Prostate gland (tissue), 2 donors: ENCODE measurements around the gene MYL12A. TPM values are rescaled to one million over a fixed set of nuclear protein-coding genes. Genes with fewer than 3 reads are reported as not detected.

ENCODE experiments used
- DNase-seq: peaks from one replicate; pipeline ENCODE4 v3.0.0-alpha.2; 2019; ENCODE audit warnings: low spot score
- H3K27ac ChIP-seq, 2 donors: fragments of 200-600 bp; sonication (generic); 2 replicates each; pipeline ENCODE4 v1.5.1; 2017 to 2019
- H3K27me3 ChIP-seq: fragments of 200-600 bp; sonication (generic); replicated peaks from 2 replicates; pipeline ENCODE4 v1.5.1; 2019; ENCODE audit not compliant: insufficient read depth
- H3K36me3 ChIP-seq, 2 donors: fragments of 200-600 bp; sonication (generic); 1 replicate in 1 of 2; 2 replicates in 1 of 2; pipeline versions ENCODE4 v1.5.1 to v1.8.1; 2017 to 2019
- H3K4me1 ChIP-seq: fragments of 200-600 bp; sonication (generic); replicated peaks from 2 replicates; pipeline ENCODE4 v1.5.1; 2019
- H3K4me3 ChIP-seq, 2 donors: fragments of 200-600 bp; sonication (generic); 2 replicates each; pipeline ENCODE4 v1.5.1; 2017 to 2019
- H3K9me3 ChIP-seq: fragments of 200-600 bp; sonication (generic); 2 replicates; pipeline ENCODE4 v1.5.1; 2017
- CTCF ChIP-seq, 4 experiments: fragments of 200-600 bp in 2 of 4; fragments of 450-650 bp in 2 of 4; sonication (generic) in 2 of 4; IDR thresholded peaks; 1 replicate in 3 of 4; 2 replicates in 1 of 4; pipeline ENCODE4 v1.5.1; 2016 to 2019; ENCODE audit warnings: antibody characterized with exemption in 4 of 4, mild to moderate bottlenecking in 2 of 4, moderate library complexity in 2 of 4
- POLR2A ChIP-seq: fragments of 450-650 bp; IDR thresholded peaks from one replicate; pipeline ENCODE4 v1.6.1; 2016; ENCODE audit warnings: antibody characterized with exemption, mild to moderate bottlenecking
- POLR2AphosphoS5 ChIP-seq: sonication (generic); formaldehyde crosslinking; IDR thresholded peaks from one replicate; pipeline ENCODE4 v1.6.1; 2017; ENCODE audit warnings: antibody characterized with exemption
- WGBS: methylation state at CpG from one replicate; pipeline ENCODE4 v1.1.5; 2018; 5-methylcytosine and 5-hydroxymethylcytosine counted together
- intact Hi-C: fragments of 100-400 bp; cut with DNase I; formaldehyde crosslinking; loops from one replicate; pipeline ENCODE4 v1.14.2; 2022
- total RNA-seq, 2 donors: library from RNA; depleted of rRNA; stranded (reverse); fragments of >200 nt; gene quantifications; one replicate each; pipeline ENCODE4 v1.1.0, GENCODE V29; 2016

Gene MYL12A
- total RNA-seq, 2 donors from 2014 or later: 245 to 267 TPM

GRCh38 chr18:3224223-3224622 lies 23.4 kb upstream of the MYL12A start:
- Histone ChIP-seq H3K36me3 (no peaks in the 10 kb centered on the region), H3K9me3 (no peaks in the 10 kb centered on the region), H3K4me3 (no peak overlapping the region), H3K4me1 (no peaks in the 10 kb centered on the region), H3K27ac (no peak overlapping the region), H3K27me3 (no peaks in the 10 kb centered on the region)
- intact Hi-C loops: no loop called here
- no peak for DNase-seq
- no peak for TF ChIP-seq CTCF (IDR thresholded peaks at IDR 0.05)
- no peak for TF ChIP-seq POLR2A
- TF ChIP-seq POLR2AphosphoS5: no peak
- WGBS: 100% methylated on average over 3 of the region's 3 CpGs

- Histone ChIP-seq H3K4me1 (no peaks in the 10 kb centered on the region), H3K36me3 (no peaks in the 10 kb centered on the region), H3K4me3 (no peak overlapping the region), H3K27ac (no peak overlapping the region), H3K27me3 (no peaks in the 10 kb centered on the region), H3K9me3 (no peaks in the 10 kb centered on the region)
- 93% methylated on average over 3 of the region's 3 CpGs for WGBS
- DNase-seq: no peak
- intact Hi-C loops: no loop called here
- TF ChIP-seq POLR2A (no peak), POLR2AphosphoS5 (no peak), CTCF (IDR thresholded peaks at IDR 0.05) (no peak)
Observed at GRCh38 chr18:3225588-3225987, 22.0 kb upstream of the MYL12A start.

- WGBS: 90% methylated on average over 6 of the region's 6 CpGs
- TF ChIP-seq POLR2AphosphoS5 (no peak), CTCF (IDR thresholded peaks at IDR 0.05) (no peak), POLR2A (no peak)
- Histone ChIP-seq H3K4me3 (no peak overlapping the region), H3K36me3 (no peaks in the 10 kb centered on the region), H3K27ac (no peak overlapping the region), H3K9me3 (no peaks in the 10 kb centered on the region), H3K4me1 (no peaks in the 10 kb centered on the region), H3K27me3 (no peaks in the 10 kb centered on the region)
- DNase-seq: no peak
- intact Hi-C loops: no loop called here
Observed at GRCh38 chr18:3226048-3226447, 21.6 kb upstream of the MYL12A start.

- intact Hi-C loops: no loop called here
- Histone ChIP-seq H3K4me3 (no peak overlapping the region), H3K9me3 (no peaks in the 10 kb centered on the region), H3K27ac (no peak overlapping the region), H3K4me1 (no peaks in the 10 kb centered on the region), H3K27me3 (no peaks in the 10 kb centered on the region), H3K36me3 (no peaks in the 10 kb centered on the region)
- TF ChIP-seq CTCF (IDR thresholded peaks at IDR 0.05): no peak
- no peak for TF ChIP-seq POLR2AphosphoS5
- no peak for TF ChIP-seq POLR2A
- 84% methylated on average over 9 of the region's 9 CpGs for WGBS
- DNase-seq: no peak
Observed at GRCh38 chr18:3230401-3231334, 16.9 kb upstream of the MYL12A start.

- Histone ChIP-seq H3K4me1 (no peaks in the 10 kb centered on the region), H3K4me3 (no peak overlapping the region), H3K27me3 (no peaks in the 10 kb centered on the region), H3K36me3 (no peaks in the 10 kb centered on the region), H3K9me3 (no peaks in the 10 kb centered on the region), H3K27ac (no peak overlapping the region)
- 80% methylated on average over 1 of the region's 1 CpG for WGBS
- TF ChIP-seq POLR2A (no peak), POLR2AphosphoS5 (no peak), CTCF (IDR thresholded peaks at IDR 0.05) (no peak)
- intact Hi-C loops: no loop called here
- DNase-seq: no peak
Observed at GRCh38 chr18:3233004-3233403, 14.6 kb upstream of the MYL12A start.
